ENCODE results near the gene TBC1D9. TPM values are rescaled to one million over a fixed set of nuclear protein-coding genes. Genes with fewer than 3 reads are reported as not detected.

TBC1D9 gene
- total RNA-seq, 4 donors from 2014 or later, result 13.3 to 17.5 (median 15.2) TPM

DNA sequence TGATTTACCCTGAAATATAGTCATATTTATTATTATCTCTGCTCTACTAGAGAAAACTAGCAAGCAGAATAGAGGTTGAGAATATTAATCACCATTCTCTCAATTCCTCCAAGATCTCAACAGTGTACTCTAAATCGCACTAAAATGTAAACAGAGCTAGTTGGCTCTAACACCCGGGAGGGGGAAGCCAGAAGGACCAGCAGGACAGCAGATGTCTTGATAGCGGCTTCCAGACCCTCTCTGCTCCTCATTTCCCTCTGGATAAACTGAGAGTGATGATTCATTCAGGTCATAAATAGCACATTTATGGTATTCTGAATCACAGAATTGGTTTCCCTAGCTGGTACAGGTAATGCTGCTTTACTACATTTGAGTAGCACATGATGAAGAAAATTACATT, 82.5 kb downstream of the TBC1D9 start:
- DNase-seq, result no peak
- H3K4me1 ChIP-seq, result no peaks in the 10 kb centered on the region
- H3K4me3 ChIP-seq (replicated peaks in 1 of 3), result no peak overlapping the region
- no peak overlapping the region for H3K27ac ChIP-seq
- 56 to 74% methylated on average over 3 of the region's 3 CpGs for WGBS, 2 donors
- no peak for TF ChIP-seq POLR2A (IDR thresholded peaks at IDR 0.05)
- TF ChIP-seq, protein P1, sequence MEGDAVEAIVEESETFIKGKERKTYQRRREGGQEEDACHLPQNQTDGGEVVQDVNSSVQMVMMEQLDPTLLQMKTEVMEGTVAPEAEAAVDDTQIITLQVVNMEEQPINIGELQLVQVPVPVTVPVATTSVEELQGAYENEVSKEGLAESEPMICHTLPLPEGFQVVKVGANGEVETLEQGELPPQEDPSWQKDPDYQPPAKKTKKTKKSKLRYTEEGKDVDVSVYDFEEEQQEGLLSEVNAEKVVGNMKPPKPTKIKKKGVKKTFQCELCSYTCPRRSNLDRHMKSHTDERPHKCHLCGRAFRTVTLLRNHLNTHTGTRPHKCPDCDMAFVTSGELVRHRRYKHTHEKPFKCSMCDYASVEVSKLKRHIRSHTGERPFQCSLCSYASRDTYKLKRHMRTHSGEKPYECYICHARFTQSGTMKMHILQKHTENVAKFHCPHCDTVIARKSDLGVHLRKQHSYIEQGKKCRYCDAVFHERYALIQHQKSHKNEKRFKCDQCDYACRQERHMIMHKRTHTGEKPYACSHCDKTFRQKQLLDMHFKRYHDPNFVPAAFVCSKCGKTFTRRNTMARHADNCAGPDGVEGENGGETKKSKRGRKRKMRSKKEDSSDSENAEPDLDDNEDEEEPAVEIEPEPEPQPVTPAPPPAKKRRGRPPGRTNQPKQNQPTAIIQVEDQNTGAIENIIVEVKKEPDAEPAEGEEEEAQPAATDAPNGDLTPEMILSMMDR (IDR thresholded peaks at IDR 0.05), result no peak
- H3K36me3 ChIP-seq, result peaks cover 9 to 16% of the 10 kb centered on the region in 2 donors
- intact Hi-C loops (cut with DNase I), result no loop called here
- no peaks in the 10 kb centered on the region for H3K9me3 ChIP-seq
- no peaks in the 10 kb centered on the region for H3K27me3 ChIP-seq

DNA sequence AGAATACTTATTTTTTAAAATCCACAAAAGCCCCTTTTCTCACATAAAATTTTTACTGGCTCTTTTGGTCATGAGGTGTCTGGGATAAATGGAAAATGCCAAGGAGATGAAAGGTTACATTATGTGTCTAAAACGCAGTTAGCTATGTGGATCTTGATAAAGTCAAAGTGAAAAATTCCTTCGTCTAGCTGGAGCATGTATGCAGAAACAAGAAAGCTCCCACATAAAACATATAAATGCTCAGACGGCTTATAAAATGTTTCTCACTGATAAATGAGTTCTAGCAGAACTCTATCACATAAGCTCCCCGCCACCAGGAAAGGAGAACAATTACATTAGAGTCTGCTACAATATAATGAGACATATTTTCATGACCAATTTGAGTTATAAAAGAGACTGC, 83.8 kb downstream of the TBC1D9 start:
- intact Hi-C loops (cut with DNase I), result no loop called here
- TF ChIP-seq, protein P1 (IDR thresholded peaks at IDR 0.05), result no peak
- no peak for TF ChIP-seq POLR2A (IDR thresholded peaks at IDR 0.05)
- H3K27ac ChIP-seq, result no peak overlapping the region
- 92% methylated on average over 4 of the region's 4 CpGs for WGBS, 2 donors
- no peaks in the 10 kb centered on the region for H3K27me3 ChIP-seq
- no peaks in the 10 kb centered on the region for H3K4me1 ChIP-seq
- DNase-seq, result no peak
- peaks cover 9 to 16% of the 10 kb centered on the region in 2 donors for H3K36me3 ChIP-seq
- H3K4me3 ChIP-seq (replicated peaks in 1 of 3), result no peak overlapping the region
- H3K9me3 ChIP-seq, result no peaks in the 10 kb centered on the region

DNA sequence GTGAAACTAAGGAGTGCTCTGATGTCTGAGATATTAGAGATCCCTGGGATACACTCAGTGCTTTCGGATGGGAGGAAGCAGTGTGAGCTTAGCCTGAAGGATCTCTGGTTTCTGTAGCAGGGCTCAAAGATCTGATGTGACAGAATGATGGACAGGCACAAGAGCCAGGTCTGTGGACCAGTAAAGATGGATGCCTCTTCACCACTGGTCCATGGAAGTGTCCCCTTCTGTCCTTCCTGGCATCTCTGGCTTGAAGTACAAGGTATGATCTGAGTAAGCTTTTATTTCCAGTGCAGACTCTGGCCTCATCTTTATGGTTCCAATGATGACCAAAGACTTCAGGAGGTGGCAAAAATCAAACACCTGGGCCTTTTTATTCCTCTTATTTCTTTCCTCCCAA, 88.1 kb downstream of the TBC1D9 start:
- no peak overlapping the region for H3K4me3 ChIP-seq (replicated peaks in 1 of 3)
- H3K27me3 ChIP-seq, result no peaks in the 10 kb centered on the region
- intact Hi-C loops (cut with DNase I), result no loop called here
- no peak overlapping the region for H3K27ac ChIP-seq
- no peak for DNase-seq
- H3K4me1 ChIP-seq, result no peaks in the 10 kb centered on the region
- peaks cover 5 to 12% of the 10 kb centered on the region in 2 donors for H3K36me3 ChIP-seq
- 84 to 91% methylated on average over 1 of the region's 1 CpG for WGBS, 2 donors
- H3K9me3 ChIP-seq, result no peaks in the 10 kb centered on the region
- TF ChIP-seq POLR2A (IDR thresholded peaks at IDR 0.05), result no peak
- TF ChIP-seq, protein P1 (IDR thresholded peaks at IDR 0.05), result no peak

DNA sequence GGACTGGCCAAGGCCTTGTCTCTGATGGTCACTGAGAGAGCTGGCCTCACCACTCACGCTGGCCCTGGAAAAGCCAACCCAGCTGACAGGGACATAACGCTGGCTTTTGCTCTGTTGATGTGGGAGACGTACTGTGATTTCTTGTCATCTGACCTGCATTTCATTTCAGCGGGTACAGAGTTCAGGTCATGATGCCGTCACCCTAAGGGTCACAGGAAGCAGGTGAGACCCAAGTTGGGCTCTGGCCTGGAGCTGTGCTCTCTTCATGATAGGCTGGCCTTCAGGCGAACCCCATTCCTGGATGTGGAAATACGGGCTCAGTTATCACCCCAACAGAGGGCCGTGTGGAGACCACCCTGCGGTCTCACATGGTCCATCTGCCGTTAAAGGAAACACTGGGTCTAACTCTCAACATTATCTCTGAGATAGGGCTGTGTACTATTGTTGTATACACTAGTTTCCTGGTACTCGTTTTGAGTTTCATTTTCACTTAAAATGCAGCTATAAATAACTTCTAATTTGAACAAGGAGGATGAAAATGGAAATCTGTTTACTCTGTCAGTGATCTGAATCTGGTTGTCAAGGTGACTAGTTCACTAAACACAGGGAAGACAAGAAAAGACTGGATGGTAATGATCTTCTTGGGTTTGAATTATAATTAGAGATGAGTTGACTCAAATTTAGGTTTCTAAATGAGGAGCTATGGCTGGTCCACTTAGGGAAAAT, 89.1 kb downstream of the TBC1D9 start:
- Histone ChIP-seq H3K4me3 (replicated peaks in 1 of 3) (no peak overlapping the region), H3K27ac (no peak overlapping the region), H3K27me3 (no peaks in the 10 kb centered on the region), H3K36me3 (peaks cover 5 to 12% of the 10 kb centered on the region in 2 donors), H3K9me3 (no peaks in the 10 kb centered on the region), H3K4me1 (no peaks in the 10 kb centered on the region)
- WGBS, 2 donors, result 84 to 91% methylated on average over 11 of the region's 11 CpGs
- intact Hi-C loops (cut with DNase I), result no loop called here
- TF ChIP-seq POLR2A (IDR thresholded peaks at IDR 0.05), result no peak
- TF ChIP-seq, protein P1 (IDR thresholded peaks at IDR 0.05), result no peak
- no peak for DNase-seq

DNA sequence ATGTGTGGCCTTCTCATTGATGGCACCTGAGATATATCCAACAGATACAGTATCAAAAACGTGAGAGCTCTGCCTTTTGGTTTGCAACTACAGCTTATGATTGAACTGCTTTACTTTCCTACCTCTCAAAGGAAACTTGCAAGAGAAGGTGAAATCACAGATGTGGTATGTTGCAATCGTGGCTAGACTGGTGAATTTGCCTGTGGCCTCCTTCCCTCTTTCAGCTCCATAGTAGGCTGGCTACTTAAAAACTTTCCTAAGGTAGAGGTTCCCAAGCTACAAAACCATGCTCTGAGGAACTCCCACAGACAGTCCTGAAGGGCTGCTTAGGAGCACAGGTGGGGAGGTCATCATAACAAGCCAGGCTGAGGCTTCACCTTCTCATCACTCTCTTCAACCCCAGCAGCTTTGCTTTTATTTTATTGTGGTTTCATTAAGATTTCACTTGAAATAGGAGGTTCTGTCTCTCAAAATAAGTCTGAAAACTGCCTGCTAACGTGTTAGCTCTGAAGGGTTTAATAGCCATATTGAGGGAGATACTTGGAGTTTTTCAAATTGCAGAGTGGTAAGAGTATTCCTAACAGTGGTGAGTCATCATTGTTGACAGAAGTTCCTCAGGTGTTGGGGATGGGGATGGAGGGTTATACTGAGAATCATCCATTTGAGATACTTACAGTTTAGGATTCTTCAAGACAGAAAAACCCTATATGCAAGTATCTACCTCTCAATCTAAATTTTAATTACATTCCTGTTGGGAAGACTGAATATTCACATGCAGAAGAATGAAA, 93.9 kb downstream of the TBC1D9 start:
- 72 to 83% methylated on average over 3 of the region's 3 CpGs for WGBS, 2 donors
- intact Hi-C loops (cut with DNase I), result no loop called here
- DNase-seq, result no peak
- Histone ChIP-seq H3K4me3 (replicated peaks in 1 of 3) (no peak overlapping the region), H3K4me1 (no peaks in the 10 kb centered on the region), H3K27me3 (no peaks in the 10 kb centered on the region), H3K27ac (no peak overlapping the region), H3K9me3 (no peaks in the 10 kb centered on the region), H3K36me3 (peaks cover 4 to 29% of the 10 kb centered on the region in 2 donors)
- TF ChIP-seq POLR2A (IDR thresholded peaks at IDR 0.05), result no peak
- TF ChIP-seq, protein P1 (IDR thresholded peaks at IDR 0.05), result no peak
